ENCODE measurements around the gene BEAN1. TPM values are rescaled to one million over a fixed set of nuclear protein-coding genes. Genes with fewer than 3 reads are reported as not detected.

BEAN1 gene
- total RNA-seq, 1 experiment from 2014 or later, result 0.61 TPM

DNA sequence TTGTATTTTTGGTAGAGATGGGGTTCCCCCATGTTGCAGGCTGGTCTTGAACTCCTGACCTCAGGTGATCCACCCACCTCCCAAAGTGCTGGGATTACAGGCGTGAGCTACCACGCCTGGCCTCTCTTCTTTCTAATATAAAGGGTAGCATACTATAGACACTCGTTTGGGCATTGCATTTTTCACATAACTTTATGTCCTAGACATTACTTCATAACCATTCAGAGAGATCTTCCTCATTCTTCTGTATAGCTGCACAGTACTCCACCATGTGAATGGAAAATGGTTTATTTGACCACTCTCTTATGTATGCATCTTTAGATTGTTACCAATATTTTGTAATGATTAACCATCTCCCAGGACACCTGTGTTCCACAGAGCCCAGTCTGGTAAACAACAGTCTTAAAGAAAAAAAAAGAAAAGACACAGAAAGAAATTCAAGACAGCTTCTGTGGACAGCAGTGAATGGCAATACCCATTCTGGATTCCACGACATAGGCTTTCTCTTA, 80.7 kb downstream of the BEAN1 start:
- CTCF ChIA-PET, result no interaction called here

More for the DNA sequence above, 80.7 kb downstream of the BEAN1 start:
- H3K36me3 ChIP-seq (ENCODE audit: control insufficient read depth in 1 of 2, insufficient read depth in 2 of 2, low read length in 2 of 2), result no peaks in the 10 kb centered on the region
- DNase-seq (ENCODE audit: low read depth, low spot score), result no peak
- no TSS peak for BruUV-seq (replicated peaks)
- no peak overlapping the region for H3K4me3 ChIP-seq (replicated peaks in 1 of 2; ENCODE audit: low read depth in 1 of 2, low read length in 2 of 2)
- ChIA-PET POLR2A (interaction anchor here (1.0 kb wide), 1 partner anchor 45 kb away, joined by 3 read pairs; the partner anchor contains the start of gene CKLF), RAD21 (ENCODE audit: low non-redundant PET in 1 of 2, low total read pairs in 2 of 2, uncharacterized antibody in 2 of 2, unreplicated experiment in 2 of 2) (interaction anchor here in 1 of 2 experiments (1.0 kb wide), 1 partner anchor 101 kb away, joined by 3 read pairs; no protein-coding TSS in a partner anchor)
- no peaks in the 10 kb centered on the region for H3K79me2 ChIP-seq (ENCODE audit: insufficient read depth, low read length)
- ATAC-seq, result no peak
- H4K20me1 ChIP-seq (ENCODE audit: insufficient read depth), result no peaks in the 10 kb centered on the region; the same call in 1 of the 2 replicates
- intact Hi-C loops (cut with micrococcal nuclease), result no loop called here
- no peak overlapping the region for H2AFZ ChIP-seq (ENCODE audit: low read depth, low read length, poor library complexity, severe bottlenecking)
- H3K9me2 ChIP-seq (ENCODE audit: insufficient read depth), result no peaks in the 10 kb centered on the region
- no peaks in the 10 kb centered on the region for H3K27me3 ChIP-seq (ENCODE audit: insufficient read depth, low read length)
- H3K27ac ChIP-seq (ENCODE audit: low read depth, low read length), result no peak overlapping the region
- H3K9ac ChIP-seq (ENCODE audit: low read length), result no peak overlapping the region
- no peak overlapping the region for H3K4me2 ChIP-seq (ENCODE audit: low read length)
- H3K4me1 ChIP-seq (ENCODE audit: control insufficient read depth in 1 of 2, insufficient read depth in 2 of 2, low read length in 2 of 2), result peaks cover 25 to 38% of the 10 kb centered on the region in 2 experiments
- TF ChIP-seq SRF (IDR thresholded peaks at IDR 0.05; ENCODE audit: low read depth) (no peak), CEBPB (IDR thresholded peaks at IDR 0.05; ENCODE audit: low read depth) (no peak), POLR2AphosphoS5 (IDR thresholded peaks at IDR 0.05; ENCODE audit: low read depth, low read length) (no peak), EZH2 (IDR thresholded peaks at IDR 0.05) (no peak), ZBTB33 (IDR thresholded peaks at IDR 0.05; ENCODE audit: extremely low read depth, insufficient replicate concordance, low read length) (no peak), EGR1 (IDR thresholded peaks at IDR 0.05; ENCODE audit: low read depth) (no peak), FOSL1 (IDR thresholded peaks at IDR 0.05; ENCODE audit: low read depth) (no peak), YY1 (IDR thresholded peaks at IDR 0.05; ENCODE audit: extremely low read depth, insufficient replicate concordance, low read depth, low read length) (no peak), ELF1 (IDR thresholded peaks at IDR 0.05; ENCODE audit: borderline replicate concordance, low read depth) (no peak), RAD21 (IDR thresholded peaks at IDR 0.05; ENCODE audit: low read depth) (no peak), TCF7L2 (IDR thresholded peaks at IDR 0.05; ENCODE audit: borderline replicate concordance, extremely low read depth, insufficient read depth, insufficient read length) (no peak), CBX3 (IDR thresholded peaks at IDR 0.05; ENCODE audit: low read depth) (no peak), EZH2phosphoT487 (IDR thresholded peaks at IDR 0.05; ENCODE audit: borderline replicate concordance) (no peak), SP1 (IDR thresholded peaks at IDR 0.05; ENCODE audit: low read depth) (no peak), POLR2A (IDR thresholded peaks at IDR 0.05; ENCODE audit: borderline replicate concordance, extremely low read depth, insufficient read depth, insufficient read length) (no peak), ZFX (IDR thresholded peaks at IDR 0.05) (no peak)
- TF ChIP-seq, protein P1, sequence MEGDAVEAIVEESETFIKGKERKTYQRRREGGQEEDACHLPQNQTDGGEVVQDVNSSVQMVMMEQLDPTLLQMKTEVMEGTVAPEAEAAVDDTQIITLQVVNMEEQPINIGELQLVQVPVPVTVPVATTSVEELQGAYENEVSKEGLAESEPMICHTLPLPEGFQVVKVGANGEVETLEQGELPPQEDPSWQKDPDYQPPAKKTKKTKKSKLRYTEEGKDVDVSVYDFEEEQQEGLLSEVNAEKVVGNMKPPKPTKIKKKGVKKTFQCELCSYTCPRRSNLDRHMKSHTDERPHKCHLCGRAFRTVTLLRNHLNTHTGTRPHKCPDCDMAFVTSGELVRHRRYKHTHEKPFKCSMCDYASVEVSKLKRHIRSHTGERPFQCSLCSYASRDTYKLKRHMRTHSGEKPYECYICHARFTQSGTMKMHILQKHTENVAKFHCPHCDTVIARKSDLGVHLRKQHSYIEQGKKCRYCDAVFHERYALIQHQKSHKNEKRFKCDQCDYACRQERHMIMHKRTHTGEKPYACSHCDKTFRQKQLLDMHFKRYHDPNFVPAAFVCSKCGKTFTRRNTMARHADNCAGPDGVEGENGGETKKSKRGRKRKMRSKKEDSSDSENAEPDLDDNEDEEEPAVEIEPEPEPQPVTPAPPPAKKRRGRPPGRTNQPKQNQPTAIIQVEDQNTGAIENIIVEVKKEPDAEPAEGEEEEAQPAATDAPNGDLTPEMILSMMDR (IDR thresholded peaks at IDR 0.05 in 2 of 3, conservative IDR thresholded peaks at IDR 0.05 in 1 of 3; ENCODE audit: borderline replicate concordance in 1 of 3, insufficient read depth in 1 of 3, low read depth in 2 of 3, low read length in 2 of 3), result no peak
- TF ChIP-seq, protein P2, sequence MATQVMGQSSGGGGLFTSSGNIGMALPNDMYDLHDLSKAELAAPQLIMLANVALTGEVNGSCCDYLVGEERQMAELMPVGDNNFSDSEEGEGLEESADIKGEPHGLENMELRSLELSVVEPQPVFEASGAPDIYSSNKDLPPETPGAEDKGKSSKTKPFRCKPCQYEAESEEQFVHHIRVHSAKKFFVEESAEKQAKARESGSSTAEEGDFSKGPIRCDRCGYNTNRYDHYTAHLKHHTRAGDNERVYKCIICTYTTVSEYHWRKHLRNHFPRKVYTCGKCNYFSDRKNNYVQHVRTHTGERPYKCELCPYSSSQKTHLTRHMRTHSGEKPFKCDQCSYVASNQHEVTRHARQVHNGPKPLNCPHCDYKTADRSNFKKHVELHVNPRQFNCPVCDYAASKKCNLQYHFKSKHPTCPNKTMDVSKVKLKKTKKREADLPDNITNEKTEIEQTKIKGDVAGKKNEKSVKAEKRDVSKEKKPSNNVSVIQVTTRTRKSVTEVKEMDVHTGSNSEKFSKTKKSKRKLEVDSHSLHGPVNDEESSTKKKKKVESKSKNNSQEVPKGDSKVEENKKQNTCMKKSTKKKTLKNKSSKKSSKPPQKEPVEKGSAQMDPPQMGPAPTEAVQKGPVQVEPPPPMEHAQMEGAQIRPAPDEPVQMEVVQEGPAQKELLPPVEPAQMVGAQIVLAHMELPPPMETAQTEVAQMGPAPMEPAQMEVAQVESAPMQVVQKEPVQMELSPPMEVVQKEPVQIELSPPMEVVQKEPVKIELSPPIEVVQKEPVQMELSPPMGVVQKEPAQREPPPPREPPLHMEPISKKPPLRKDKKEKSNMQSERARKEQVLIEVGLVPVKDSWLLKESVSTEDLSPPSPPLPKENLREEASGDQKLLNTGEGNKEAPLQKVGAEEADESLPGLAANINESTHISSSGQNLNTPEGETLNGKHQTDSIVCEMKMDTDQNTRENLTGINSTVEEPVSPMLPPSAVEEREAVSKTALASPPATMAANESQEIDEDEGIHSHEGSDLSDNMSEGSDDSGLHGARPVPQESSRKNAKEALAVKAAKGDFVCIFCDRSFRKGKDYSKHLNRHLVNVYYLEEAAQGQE (IDR thresholded peaks at IDR 0.05; ENCODE audit: low read depth), result no peak
- TF ChIP-seq, protein P3, sequence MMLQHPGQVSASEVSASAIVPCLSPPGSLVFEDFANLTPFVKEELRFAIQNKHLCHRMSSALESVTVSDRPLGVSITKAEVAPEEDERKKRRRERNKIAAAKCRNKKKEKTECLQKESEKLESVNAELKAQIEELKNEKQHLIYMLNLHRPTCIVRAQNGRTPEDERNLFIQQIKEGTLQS (IDR thresholded peaks at IDR 0.05), result no peak
- TF ChIP-seq, protein P4, sequence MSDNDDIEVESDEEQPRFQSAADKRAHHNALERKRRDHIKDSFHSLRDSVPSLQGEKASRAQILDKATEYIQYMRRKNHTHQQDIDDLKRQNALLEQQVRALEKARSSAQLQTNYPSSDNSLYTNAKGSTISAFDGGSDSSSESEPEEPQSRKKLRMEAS (IDR thresholded peaks at IDR 0.05), result no peak
- no peaks in the 10 kb centered on the region for H3K9me3 ChIP-seq (ENCODE audit: control insufficient read depth in 1 of 2, insufficient read depth in 1 of 2, low read depth in 1 of 2, low read length in 2 of 2)

Data from HCT116 (cell line).